SK-N-SH treated with all-trans-retinoic acid at 6 μM for 48 hours (cell line): Measurements from ENCODE around the gene SLC12A7.

Experiments used
- ATAC-seq: fragments of 200-7000 bp; cut with Tn5 transposase; 3 replicates; pipeline ENCODE4 v1.9.1; 2020; ENCODE audit warnings: mild to moderate bottlenecking, moderate library complexity
- ARNTL ChIP-seq: fragments of 450-650 bp; formaldehyde crosslinking; IDR thresholded peaks from 2 replicates; pipeline ENCODE4 v1.5.0; 2020; ENCODE audit warnings: low read depth, mild to moderate bottlenecking, moderate library complexity, borderline replicate concordance
- BACH2 ChIP-seq: fragments of 250-450 bp; sonication (Bioruptor Pico); IDR thresholded peaks from 2 replicates; pipeline ENCODE4 v1.9.0; 2021; ENCODE audit warnings: mild to moderate bottlenecking, borderline replicate concordance
- CREB5 ChIP-seq: fragments of 250-450 bp; sonication (Bioruptor Pico); IDR thresholded peaks from 2 replicates; pipeline ENCODE4 v1.5.1; 2020; ENCODE audit warnings: low read depth, mild to moderate bottlenecking, moderate library complexity
- CSDC2 ChIP-seq: fragments of 250-450 bp; sonication (Bioruptor Pico); IDR thresholded peaks from 2 replicates; pipeline ENCODE4 v1.5.0; 2020; ENCODE audit warnings: mild to moderate bottlenecking, moderate library complexity
- ESRRG ChIP-seq: fragments of 250-450 bp; sonication (Bioruptor Pico); IDR thresholded peaks from 2 replicates; pipeline ENCODE4 v1.6.1; 2021; ENCODE audit warnings: mild to moderate bottlenecking
- GLIS3 ChIP-seq: fragments of 250-450 bp; sonication (Bioruptor Pico); IDR thresholded peaks from 2 replicates; pipeline ENCODE4 v1.5.0; 2020; ENCODE audit warnings: mild to moderate bottlenecking, moderate library complexity
- ISL1 ChIP-seq: fragments of 250-450 bp; sonication (Bioruptor Pico); IDR thresholded peaks from 2 replicates; pipeline ENCODE4 v2.1.2; 2022; ENCODE audit warnings: mild to moderate bottlenecking, moderate library complexity
- OSR1 ChIP-seq: fragments of 250-450 bp; sonication (Bioruptor Pico); IDR thresholded peaks from 2 replicates; pipeline ENCODE4 v1.8.0; 2022; ENCODE audit warnings: moderate library complexity, mild to moderate bottlenecking, inconsistent platforms
- PATZ1 ChIP-seq: fragments of 250-450 bp; sonication (Bioruptor Pico); IDR thresholded peaks from 2 replicates; pipeline ENCODE4 v1.8.0; 2020; ENCODE audit warnings: mild to moderate bottlenecking, moderate library complexity, borderline replicate concordance
- PPARA ChIP-seq: fragments of 250-450 bp; sonication (Bioruptor Pico); IDR thresholded peaks from 2 replicates; pipeline ENCODE4 v1.5.0; 2020; ENCODE audit warnings: mild to moderate bottlenecking, borderline replicate concordance
- RARB ChIP-seq: fragments of 250-450 bp; sonication (Bioruptor Pico); IDR thresholded peaks from 2 replicates; pipeline ENCODE4 v1.8.0; 2021; ENCODE audit warnings: mild to moderate bottlenecking, moderate library complexity
- SNAI2 ChIP-seq: fragments of 250-450 bp; sonication (Bioruptor Pico); IDR thresholded peaks from 2 replicates; pipeline ENCODE4 v1.5.0; 2020; ENCODE audit warnings: mild to moderate bottlenecking, moderate library complexity
- TCF4 ChIP-seq: fragments of 250-450 bp; sonication (Bioruptor Pico); IDR thresholded peaks from 2 replicates; pipeline ENCODE4 v1.8.0; 2021; ENCODE audit warnings: mild to moderate bottlenecking, moderate library complexity, borderline replicate concordance
- TOX ChIP-seq: fragments of 250-450 bp; sonication (Bioruptor Pico); IDR thresholded peaks from 2 replicates; pipeline ENCODE4 v1.8.0; 2021; ENCODE audit warnings: mild to moderate bottlenecking, moderate library complexity, borderline replicate concordance
- ZC3H10 ChIP-seq: fragments of 250-450 bp; sonication (Bioruptor Pico); IDR thresholded peaks from 2 replicates; pipeline ENCODE4 v1.5.1; 2021; ENCODE audit warnings: mild to moderate bottlenecking, moderate library complexity
- ZFP30 ChIP-seq: fragments of 450-650 bp; formaldehyde crosslinking; IDR thresholded peaks from 2 replicates; pipeline ENCODE4 v1.5.0; 2022; ENCODE audit warnings: mild to moderate bottlenecking, moderate library complexity
- ZNF565 ChIP-seq: fragments of 450-650 bp; formaldehyde crosslinking; conservative IDR thresholded peaks from 2 replicates; pipeline ENCODE4 v1.5.0; 2020; ENCODE audit warnings: low read depth, mild to moderate bottlenecking, moderate library complexity
- ZNF70 ChIP-seq: fragments of 450-650 bp; formaldehyde crosslinking; IDR thresholded peaks from 2 replicates; pipeline ENCODE4 v1.5.0; 2020; ENCODE audit warnings: mild to moderate bottlenecking, moderate library complexity
- ZNF8 ChIP-seq: fragments of 450-650 bp; formaldehyde crosslinking; IDR thresholded peaks from 2 replicates; pipeline ENCODE4 v1.5.0; 2020; ENCODE audit warnings: mild to moderate bottlenecking, moderate library complexity
- TF ChIP-seq, protein P1 (sequence below): fragments of 250-450 bp; sonication (Bioruptor Pico); IDR thresholded peaks from 2 replicates; pipeline ENCODE4 v1.8.0; 2021; ENCODE audit warnings: low read depth, mild to moderate bottlenecking, moderate library complexity, borderline replicate concordance
- TF ChIP-seq, protein P2 (sequence below): fragments of 250-450 bp; sonication (Bioruptor Pico); IDR thresholded peaks from 2 replicates; pipeline ENCODE4 v1.5.1; 2021; ENCODE audit warnings: mild to moderate bottlenecking, moderate library complexity
- TF ChIP-seq, protein P3 (sequence below): fragments of 250-450 bp; sonication (Bioruptor Pico); IDR thresholded peaks from 2 replicates; pipeline ENCODE4 v1.5.0; 2020; ENCODE audit warnings: mild to moderate bottlenecking, moderate library complexity

SLC12A7 gene

DNA sequence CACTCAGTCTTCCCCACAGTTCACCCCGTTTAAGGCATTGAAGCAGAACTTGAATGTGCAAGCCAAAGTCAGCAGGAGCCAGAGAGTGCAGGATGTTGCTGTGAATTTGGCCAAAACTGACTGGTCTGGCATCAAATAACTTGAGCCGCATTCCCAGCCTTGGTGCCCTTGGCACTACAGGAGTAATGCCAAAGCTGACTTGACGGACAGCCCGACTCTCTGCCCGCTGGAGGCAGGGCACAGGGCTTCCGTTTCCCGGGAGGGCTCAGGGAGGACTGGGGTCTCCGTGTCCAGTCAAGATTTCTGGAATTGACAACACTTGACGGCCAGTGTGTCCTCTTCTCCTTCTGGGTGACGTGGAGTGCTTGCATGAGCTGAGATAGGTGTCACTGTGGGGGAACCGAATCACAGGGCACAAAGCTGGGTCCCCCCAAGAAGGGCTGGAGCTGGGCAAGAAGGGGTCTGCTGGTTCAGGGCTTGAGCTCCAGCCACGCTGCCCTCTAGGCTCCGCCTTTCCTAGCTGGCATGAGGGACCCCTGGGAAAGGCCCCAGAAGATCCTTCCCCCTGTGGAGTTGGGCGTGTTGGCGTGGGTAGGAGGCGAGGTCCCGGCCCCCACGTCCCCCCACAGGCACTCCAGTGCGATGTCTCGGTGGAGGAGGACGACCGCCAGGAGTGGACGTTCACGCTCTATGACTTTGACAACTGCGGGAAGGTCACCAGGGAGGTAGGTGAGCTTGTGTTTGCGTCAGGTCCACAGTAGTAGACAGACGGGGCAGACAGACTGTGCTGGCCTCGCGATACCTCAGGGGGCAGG is 78.0 kb downstream of the SLC12A7 start:
- no peak for ATAC-seq
- TF ChIP-seq RARB (CRISPR knock-in tag): no peak
- no peak for TF ChIP-seq ZNF70 (CRISPR knock-in tag)
- no peak for TF ChIP-seq BACH2 (CRISPR knock-in tag)
- TF ChIP-seq ISL1: no peak
- no peak for TF ChIP-seq CREB5 (CRISPR knock-in tag)

DNA sequence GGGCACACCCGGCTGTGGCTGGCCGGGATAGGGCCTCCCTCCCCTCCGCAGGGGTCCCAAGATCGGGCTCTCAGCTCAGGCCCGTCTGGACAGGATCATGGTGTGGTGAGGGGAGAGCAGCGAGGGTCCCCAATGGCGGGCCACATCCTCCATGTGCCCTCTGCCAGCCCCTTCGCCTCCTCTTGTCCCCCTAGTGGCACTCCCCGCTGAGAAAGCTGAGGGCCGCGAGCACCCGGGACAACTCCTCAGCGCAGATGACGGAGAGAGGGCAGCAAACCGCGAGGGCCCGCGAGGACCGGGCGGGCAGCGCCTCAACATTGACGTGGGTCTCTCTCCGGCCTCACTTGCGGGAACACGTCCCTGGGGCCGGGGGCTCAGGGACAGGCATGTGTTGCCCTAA is 78.7 kb downstream of the SLC12A7 start:
- TF ChIP-seq, protein P1, sequence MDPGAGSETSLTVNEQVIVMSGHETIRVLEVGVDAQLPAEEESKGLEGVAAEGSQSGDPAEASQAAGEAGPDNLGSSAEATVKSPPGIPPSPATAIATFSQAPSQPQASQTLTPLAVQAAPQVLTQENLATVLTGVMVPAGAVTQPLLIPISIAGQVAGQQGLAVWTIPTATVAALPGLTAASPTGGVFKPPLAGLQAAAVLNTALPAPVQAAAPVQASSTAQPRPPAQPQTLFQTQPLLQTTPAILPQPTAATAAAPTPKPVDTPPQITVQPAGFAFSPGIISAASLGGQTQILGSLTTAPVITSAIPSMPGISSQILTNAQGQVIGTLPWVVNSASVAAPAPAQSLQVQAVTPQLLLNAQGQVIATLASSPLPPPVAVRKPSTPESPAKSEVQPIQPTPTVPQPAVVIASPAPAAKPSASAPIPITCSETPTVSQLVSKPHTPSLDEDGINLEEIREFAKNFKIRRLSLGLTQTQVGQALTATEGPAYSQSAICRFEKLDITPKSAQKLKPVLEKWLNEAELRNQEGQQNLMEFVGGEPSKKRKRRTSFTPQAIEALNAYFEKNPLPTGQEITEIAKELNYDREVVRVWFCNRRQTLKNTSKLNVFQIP (CRISPR knock-in tag): no peak
- TF ChIP-seq TOX (no peak), CSDC2 (no peak), ZC3H10 (CRISPR knock-in tag) (no peak), ZNF8 (no peak), ZFP30 (CRISPR knock-in tag) (no peak), OSR1 (no peak), TCF4 (CRISPR knock-in tag) (no peak), CREB5 (CRISPR knock-in tag) (no peak), ZNF70 (CRISPR knock-in tag) (no peak), ARNTL (CRISPR knock-in tag) (no peak), ZNF565 (no peak), SNAI2 (CRISPR knock-in tag) (no peak), ESRRG (no peak), BACH2 (CRISPR knock-in tag) (no peak), PPARA (no peak)
- TF ChIP-seq, protein P2, sequence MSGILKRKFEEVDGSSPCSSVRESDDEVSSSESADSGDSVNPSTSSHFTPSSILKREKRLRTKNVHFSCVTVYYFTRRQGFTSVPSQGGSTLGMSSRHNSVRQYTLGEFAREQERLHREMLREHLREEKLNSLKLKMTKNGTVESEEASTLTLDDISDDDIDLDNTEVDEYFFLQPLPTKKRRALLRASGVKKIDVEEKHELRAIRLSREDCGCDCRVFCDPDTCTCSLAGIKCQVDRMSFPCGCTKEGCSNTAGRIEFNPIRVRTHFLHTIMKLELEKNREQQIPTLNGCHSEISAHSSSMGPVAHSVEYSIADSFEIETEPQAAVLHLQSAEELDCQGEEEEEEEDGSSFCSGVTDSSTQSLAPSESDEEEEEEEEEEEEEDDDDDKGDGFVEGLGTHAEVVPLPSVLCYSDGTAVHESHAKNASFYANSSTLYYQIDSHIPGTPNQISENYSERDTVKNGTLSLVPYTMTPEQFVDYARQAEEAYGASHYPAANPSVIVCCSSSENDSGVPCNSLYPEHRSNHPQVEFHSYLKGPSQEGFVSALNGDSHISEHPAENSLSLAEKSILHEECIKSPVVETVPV (CRISPR knock-in tag): no peak
- no peak for ATAC-seq

DNA sequence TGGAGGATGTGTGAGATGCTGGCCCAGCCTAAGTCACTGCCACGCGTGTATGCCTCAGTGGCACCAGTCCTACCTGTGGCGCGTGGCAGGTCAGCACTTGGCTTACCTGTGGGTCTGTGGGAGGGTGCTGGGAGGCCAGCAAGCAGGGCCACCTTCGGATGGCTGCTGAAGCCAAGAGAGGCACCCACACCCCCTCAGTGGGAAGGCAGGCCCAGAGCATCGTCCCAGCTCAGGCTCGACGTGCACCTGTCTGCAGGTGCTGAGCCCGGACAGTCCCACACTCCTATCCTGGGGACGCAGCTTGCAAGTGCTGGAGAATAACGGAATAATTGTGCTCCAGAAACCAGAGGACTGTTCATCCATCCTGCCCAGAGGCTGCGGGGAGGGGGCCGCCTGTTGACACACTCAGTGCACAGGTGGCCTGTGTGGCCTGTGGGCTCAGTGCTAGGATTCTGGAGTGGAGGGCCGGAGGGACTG is 79.3 kb downstream of the SLC12A7 start:
- TF ChIP-seq PATZ1 (CRISPR knock-in tag) (no peak), ESRRG (no peak), ZNF565 (no peak), ZNF8 (no peak), TCF4 (CRISPR knock-in tag) (no peak), ZNF70 (CRISPR knock-in tag) (no peak), OSR1 (no peak), SNAI2 (CRISPR knock-in tag) (no peak), ZC3H10 (CRISPR knock-in tag) (no peak), GLIS3 (no peak), BACH2 (CRISPR knock-in tag) (no peak), ISL1 (no peak), ZFP30 (CRISPR knock-in tag) (no peak)
- TF ChIP-seq, protein P1 (CRISPR knock-in tag): no peak
- TF ChIP-seq, protein P3, sequence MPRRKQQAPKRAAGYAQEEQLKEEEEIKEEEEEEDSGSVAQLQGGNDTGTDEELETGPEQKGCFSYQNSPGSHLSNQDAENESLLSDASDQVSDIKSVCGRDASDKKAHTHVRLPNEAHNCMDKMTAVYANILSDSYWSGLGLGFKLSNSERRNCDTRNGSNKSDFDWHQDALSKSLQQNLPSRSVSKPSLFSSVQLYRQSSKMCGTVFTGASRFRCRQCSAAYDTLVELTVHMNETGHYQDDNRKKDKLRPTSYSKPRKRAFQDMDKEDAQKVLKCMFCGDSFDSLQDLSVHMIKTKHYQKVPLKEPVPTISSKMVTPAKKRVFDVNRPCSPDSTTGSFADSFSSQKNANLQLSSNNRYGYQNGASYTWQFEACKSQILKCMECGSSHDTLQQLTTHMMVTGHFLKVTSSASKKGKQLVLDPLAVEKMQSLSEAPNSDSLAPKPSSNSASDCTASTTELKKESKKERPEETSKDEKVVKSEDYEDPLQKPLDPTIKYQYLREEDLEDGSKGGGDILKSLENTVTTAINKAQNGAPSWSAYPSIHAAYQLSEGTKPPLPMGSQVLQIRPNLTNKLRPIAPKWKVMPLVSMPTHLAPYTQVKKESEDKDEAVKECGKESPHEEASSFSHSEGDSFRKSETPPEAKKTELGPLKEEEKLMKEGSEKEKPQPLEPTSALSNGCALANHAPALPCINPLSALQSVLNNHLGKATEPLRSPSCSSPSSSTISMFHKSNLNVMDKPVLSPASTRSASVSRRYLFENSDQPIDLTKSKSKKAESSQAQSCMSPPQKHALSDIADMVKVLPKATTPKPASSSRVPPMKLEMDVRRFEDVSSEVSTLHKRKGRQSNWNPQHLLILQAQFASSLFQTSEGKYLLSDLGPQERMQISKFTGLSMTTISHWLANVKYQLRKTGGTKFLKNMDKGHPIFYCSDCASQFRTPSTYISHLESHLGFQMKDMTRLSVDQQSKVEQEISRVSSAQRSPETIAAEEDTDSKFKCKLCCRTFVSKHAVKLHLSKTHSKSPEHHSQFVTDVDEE (CRISPR knock-in tag): no peak
- TF ChIP-seq, protein P2 (CRISPR knock-in tag): no peak
- no peak for ATAC-seq
